SU-DHL-6 (cell line): ENCODE data around the gene REEP3.

ENCODE experiments used
- H2AFZ ChIP-seq: fragments of 200-600 bp; sonication (generic); 2 replicates; pipeline ENCODE4 v1.6.1; 2014; ENCODE audit warnings: low read depth, mild to moderate bottlenecking, moderate library complexity, mixed read lengths, antibody characterized with exemption, low read length; ENCODE audit not compliant: severe bottlenecking
- H3F3A ChIP-seq: fragments of 200-600 bp; shearing (Covaris generic); 2 replicates; pipeline ENCODE4 v1.6.0; 2016; ENCODE audit warnings: antibody characterized with exemption, mild to moderate bottlenecking; ENCODE audit not compliant: insufficient read depth
- H3K27ac ChIP-seq: fragments of 200-600 bp; sonication (generic); 2 replicates; pipeline ENCODE4 v1.5.1; 2016; ENCODE audit warnings: low read depth, mild to moderate bottlenecking, low read length, moderate library complexity, mixed read lengths
- H3K27me3 ChIP-seq: fragments of 200-600 bp; sonication (generic), shearing (Covaris generic); 2 replicates; pipeline ENCODE4 v1.6.0; 2014; ENCODE audit warnings: mild to moderate bottlenecking, low read length
- H3K36me3 ChIP-seq: fragments of 200-600 bp; sonication (generic); 2 replicates; pipeline ENCODE4 v1.6.1; 2014; ENCODE audit warnings: mild to moderate bottlenecking, low read length, mixed read lengths
- H3K4me2 ChIP-seq: fragments of 300-600, 200-600 bp; shearing (Covaris generic), sonication (generic); 2 replicates; pipeline ENCODE4 v1.6.0; 2014; ENCODE audit warnings: low read length, low read depth, mild to moderate bottlenecking; ENCODE audit not compliant: poor library complexity, severe bottlenecking
- H3K4me3 ChIP-seq: fragments of 200-600 bp; sonication (generic); 2 replicates; pipeline ENCODE4 v1.5.1; 2014; ENCODE audit warnings: antibody characterized with exemption, low read length, mild to moderate bottlenecking, mixed read lengths; ENCODE audit not compliant: insufficient read depth, poor library complexity, severe bottlenecking
- H3K79me2 ChIP-seq: fragments of 200-600 bp; sonication (generic); 2 replicates; pipeline ENCODE4 v1.6.1; 2014; ENCODE audit warnings: mild to moderate bottlenecking, low read length, moderate library complexity; ENCODE audit not compliant: insufficient read depth
- H3K9ac ChIP-seq: fragments of 200-600 bp; sonication (generic); 2 replicates; pipeline ENCODE4 v1.7.0; 2014; ENCODE audit warnings: mild to moderate bottlenecking, low read length
- H3K9me2 ChIP-seq: fragments of 200-600 bp; sonication (generic); replicated peaks from 2 replicates; pipeline ENCODE4 v1.6.1; 2014; ENCODE audit warnings: low read length; ENCODE audit not compliant: insufficient read depth
- H3K9me3 ChIP-seq: fragments of 200-600 bp; sonication (generic); 2 replicates; pipeline ENCODE4 v1.6.1; 2014; ENCODE audit warnings: low read length, mixed read lengths; ENCODE audit not compliant: insufficient read depth
- H4K20me1 ChIP-seq: fragments of 200-600 bp; sonication (generic); 2 replicates; pipeline ENCODE4 v1.6.1; 2014; ENCODE audit warnings: low read depth, mild to moderate bottlenecking, antibody characterized with exemption, low read length, moderate library complexity, mixed read lengths
- CTCF ChIP-seq: fragments of 200-600 bp; sonication (generic); IDR thresholded peaks from one replicate; pipeline ENCODE4 v1.5.1; 2017; ENCODE audit warnings: antibody characterized with exemption, mild to moderate bottlenecking, low read length, moderate library complexity; ENCODE audit not compliant: insufficient read depth, poor library complexity, severe bottlenecking
- EZH2phosphoT487 ChIP-seq: fragments of 200-600 bp; sonication (generic), shearing (Covaris generic); conservative IDR thresholded peaks from 2 replicates; pipeline ENCODE4 v1.6.1; 2018; ENCODE audit warnings: mild to moderate bottlenecking, antibody characterized with exemption, low read length, moderate library complexity, mixed read lengths

REEP3 gene

DNA sequence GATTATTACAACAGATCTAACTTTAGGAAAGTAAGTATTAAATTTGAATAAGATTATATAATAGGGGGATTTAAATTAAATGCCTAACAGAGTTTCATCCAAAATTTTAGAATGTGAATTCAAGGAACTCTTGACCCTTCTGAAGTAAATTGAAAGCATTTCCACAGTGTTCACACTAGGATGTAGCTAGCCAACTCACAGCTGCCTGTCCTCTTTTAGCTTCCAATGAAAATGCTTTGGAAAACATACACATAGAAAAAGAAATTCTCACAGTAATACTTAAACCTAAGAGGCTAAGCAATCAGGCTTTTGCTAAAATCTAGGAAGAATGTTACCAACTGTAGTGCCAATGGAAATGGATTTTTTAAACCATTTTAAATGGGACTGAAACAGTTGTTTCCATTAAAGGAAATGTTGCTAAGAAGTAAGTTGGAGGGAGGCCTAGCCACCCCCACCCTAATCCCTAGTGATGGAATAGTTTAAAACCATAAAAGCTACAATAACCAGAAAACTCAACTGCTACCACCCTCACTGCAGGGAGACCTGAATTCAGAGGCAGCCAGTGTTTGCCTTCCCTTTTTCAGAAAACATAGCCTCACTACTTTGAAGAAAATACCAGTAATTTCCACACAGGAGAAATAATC lies 58.3 kb downstream of the REEP3 start:
- Histone ChIP-seq H3F3A (no peaks in the 10 kb centered on the region), H3K4me2 (no peak overlapping the region), H3K27me3 (no peaks in the 10 kb centered on the region), H3K9me3 (no peaks in the 10 kb centered on the region), H3K36me3 (no peaks in the 10 kb centered on the region), H4K20me1 (no peaks in the 10 kb centered on the region), H3K4me3 (no peak overlapping the region), H3K27ac (no peak overlapping the region), H2AFZ (no peak overlapping the region), H3K9me2 (no peaks in the 10 kb centered on the region), H3K79me2 (no peaks in the 10 kb centered on the region), H3K9ac (no peak overlapping the region)
- no peak for TF ChIP-seq CTCF
- no peak for TF ChIP-seq EZH2phosphoT487

- Histone ChIP-seq H3K9me2 (no peaks in the 10 kb centered on the region), H3K9me3 (no peaks in the 10 kb centered on the region), H3K27ac (no peak overlapping the region), H3K9ac (no peak overlapping the region), H3K4me2 (no peak overlapping the region), H3K4me3 (no peak overlapping the region), H2AFZ (no peak overlapping the region), H3K27me3 (no peaks in the 10 kb centered on the region), H3F3A (no peaks in the 10 kb centered on the region), H3K36me3 (no peaks in the 10 kb centered on the region), H4K20me1 (no peaks in the 10 kb centered on the region), H3K79me2 (no peaks in the 10 kb centered on the region)
- no peak for TF ChIP-seq CTCF
- TF ChIP-seq EZH2phosphoT487 = no peak
Measured at GRCh38 chr10:63582690-63583089, 61.5 kb downstream of the REEP3 start.

- Histone ChIP-seq H3K79me2 (no peaks in the 10 kb centered on the region), H3K36me3 (no peaks in the 10 kb centered on the region), H3K27ac (no peak overlapping the region), H2AFZ (no peak overlapping the region), H3K4me2 (no peak overlapping the region), H4K20me1 (no peaks in the 10 kb centered on the region), H3F3A (no peaks in the 10 kb centered on the region), H3K9me3 (no peaks in the 10 kb centered on the region), H3K9me2 (no peaks in the 10 kb centered on the region), H3K4me3 (no peak overlapping the region), H3K27me3 (no peaks in the 10 kb centered on the region), H3K9ac (no peak overlapping the region)
- TF ChIP-seq CTCF (no peak), EZH2phosphoT487 (no peak)
Measured at GRCh38 chr10:63583397-63583796, 62.2 kb downstream of the REEP3 start.
